ENCODE measurements around the gene FCHO1.

GRCh38 chr19:17755443-17755890 lies 4.2 kb downstream of the FCHO1 start:
- TF ChIP-seq CTCF (IDR thresholded peaks at IDR 0.05 in 4 of 5, conservative IDR thresholded peaks at IDR 0.05 in 1 of 5) (no peak), POLR2A (IDR thresholded peaks at IDR 0.05) (no peak)

Measured in gastrocnemius medialis (tissue), 4 donors.